Left lung (tissue), 10 donors: ENCODE data around the gene MBOAT2. TPM values are rescaled to one million over a fixed set of nuclear protein-coding genes. Genes with fewer than 3 reads are reported as not detected.

Source experiments
- ATAC-seq: fragments of 200-7000 bp; cut with Tn5 transposase; one replicate; pipeline ENCODE4 v1.9.1; 2020; ENCODE audit warnings: moderate library complexity
- DNase-seq, 4 donors: peaks; one replicate each; pipeline ENCODE4 v3.0.0-alpha.2; 2013 to 2020
- H3K27ac ChIP-seq, 2 donors: fragments of 200-600 bp; sonication (generic) in 1 of 2; one replicate each; pipeline versions ENCODE4 v1.5.0 to v1.8.0; 2020 to 2021
- H3K27me3 ChIP-seq, 2 donors: fragments of 200-600 bp; sonication (generic) in 1 of 2; one replicate each; pipeline versions ENCODE4 v1.5.0 to v1.8.0; 2020 to 2021
- H3K36me3 ChIP-seq, 2 donors: fragments of 200-600 bp; sonication (generic) in 1 of 2; one replicate each; pipeline versions ENCODE4 v1.5.0 to v1.8.0; 2020 to 2021
- H3K4me1 ChIP-seq, 2 donors: fragments of 200-600 bp; one replicate each; pipeline ENCODE4 v1.8.0; 2021
- H3K4me3 ChIP-seq, 2 donors: fragments of 200-600 bp; sonication (generic) in 1 of 2; one replicate each; pipeline versions ENCODE4 v1.5.0 to v1.8.0; 2020 to 2021; ENCODE audit warnings: mild to moderate bottlenecking in 1 of 2
- H3K9me3 ChIP-seq, 2 donors: fragments of 200-600 bp; sonication (generic) in 1 of 2; one replicate each; pipeline versions ENCODE4 v1.5.0 to v1.8.0; 2020 to 2021
- CTCF ChIP-seq, 2 donors: fragments of 200-600 bp; sonication (generic) in 1 of 2; IDR thresholded peaks; one replicate each; pipeline versions ENCODE4 v1.5.0 to v1.8.0; 2021; ENCODE audit warnings: antibody characterized with exemption in 2 of 2
- intact Hi-C, 2 donors: fragments of 100-400 bp; cut with DNase I; formaldehyde crosslinking; loops; one replicate each; pipeline versions ENCODE4 v1.11.2 to v1.14.2; 2022
- polyA plus RNA-seq, 6 donors: library from polyadenylated mRNA; unstranded; fragments of 120-200 nt; gene quantifications; one replicate each; pipeline ENCODE4 v1.2.1, GENCODE V29; 2013; ENCODE audit not compliant: insufficient read length in 6 of 6
- total RNA-seq, 2 donors: library from RNA; stranded (reverse); fragmentation: NEBNext Ultra II Directional; extraction: Animal tissue kit (Norgen Biotek cat#: 25700); gene quantifications; one replicate each; pipeline ENCODE4 v1.2.1, GENCODE V29; 2021
- donor health status: DM: no; HTN: yes; CAD: no.
- donor health status: DM: no; HTN: no; CAD: no.

The MBOAT2 gene
- total and polyA plus RNA-seq, 8 donors, result 32.7 to 85.5 (median 62.9) TPM

GRCh38 chr2:8989536-8990079 lies 13.9 kb downstream of the MBOAT2 start:
- Histone ChIP-seq H3K27me3 (no peaks in the 10 kb centered on the region), H3K36me3 (no peaks in the 10 kb centered on the region), H3K4me1 (peaks cover 0 to 35% of the 10 kb centered on the region in 2 donors), H3K27ac (no peak overlapping the region), H3K4me3 (no peak overlapping the region), H3K9me3 (no peaks in the 10 kb centered on the region)
- ATAC-seq (no peak), DNase-seq (no peak)
- no peak for TF ChIP-seq CTCF (IDR thresholded peaks at IDR 0.05)
- intact Hi-C loops, result no loop called here

- no peak for DNase-seq
- TF ChIP-seq CTCF (IDR thresholded peaks at IDR 0.05), result no peak
Observed at GRCh38 chr2:8987410-8987809, 16.1 kb downstream of the MBOAT2 start.

GRCh38 chr2:8986327-8986976 lies 17.0 kb downstream of the MBOAT2 start:
- no peaks in the 10 kb centered on the region for H3K27me3 ChIP-seq
- H3K4me3 ChIP-seq, result no peak overlapping the region
- TF ChIP-seq CTCF (IDR thresholded peaks at IDR 0.05), result no peak
- intact Hi-C loops, result no loop called here
- H3K4me1 ChIP-seq, result peaks cover 4 to 37% of the 10 kb centered on the region in 2 donors
- H3K27ac ChIP-seq, result no peak overlapping the region
- no peak for DNase-seq
- no peaks in the 10 kb centered on the region for H3K36me3 ChIP-seq
- H3K9me3 ChIP-seq, result no peaks in the 10 kb centered on the region
- no peak for ATAC-seq

More at GRCh38 chr2:8987410-8987809, 16.1 kb downstream of the MBOAT2 start:
- no peak overlapping the region for H3K4me3 ChIP-seq
- no peaks in the 10 kb centered on the region for H3K9me3 ChIP-seq
- peaks cover 4 to 41% of the 10 kb centered on the region in 2 donors for H3K4me1 ChIP-seq
- no peaks in the 10 kb centered on the region for H3K36me3 ChIP-seq
- intact Hi-C loops, result no loop called here
- no peak overlapping the region for H3K27ac ChIP-seq
- ATAC-seq, result no peak
- H3K27me3 ChIP-seq, result no peaks in the 10 kb centered on the region

GRCh38 chr2:8985561-8986326 lies 17.7 kb downstream of the MBOAT2 start:
- ATAC-seq, result no peak
- H3K4me3 ChIP-seq, result no peak overlapping the region

More at GRCh38 chr2:8985561-8986326, 17.7 kb downstream of the MBOAT2 start:
- no peak for DNase-seq
- Histone ChIP-seq H3K27ac (no peak overlapping the region), H3K36me3 (no peaks in the 10 kb centered on the region), H3K4me1 (peaks cover 4 to 34% of the 10 kb centered on the region in 2 donors), H3K27me3 (no peaks in the 10 kb centered on the region), H3K9me3 (no peaks in the 10 kb centered on the region)
- intact Hi-C loops, result no loop called here
- no peak for TF ChIP-seq CTCF (IDR thresholded peaks at IDR 0.05)
